HCEC 1CT (cell line): ENCODE measurements around the gene NOB1.
"Not testable (repeated sequence)": the region's sequence is repeated elsewhere in the genome, so short reads cannot be mapped to it uniquely, and the experiment has no call there.

ENCODE experiments used
- DNase-seq: peaks from one replicate; pipeline ENCODE4 v3.0.0-alpha.2; 2017

Gene NOB1

DNA sequence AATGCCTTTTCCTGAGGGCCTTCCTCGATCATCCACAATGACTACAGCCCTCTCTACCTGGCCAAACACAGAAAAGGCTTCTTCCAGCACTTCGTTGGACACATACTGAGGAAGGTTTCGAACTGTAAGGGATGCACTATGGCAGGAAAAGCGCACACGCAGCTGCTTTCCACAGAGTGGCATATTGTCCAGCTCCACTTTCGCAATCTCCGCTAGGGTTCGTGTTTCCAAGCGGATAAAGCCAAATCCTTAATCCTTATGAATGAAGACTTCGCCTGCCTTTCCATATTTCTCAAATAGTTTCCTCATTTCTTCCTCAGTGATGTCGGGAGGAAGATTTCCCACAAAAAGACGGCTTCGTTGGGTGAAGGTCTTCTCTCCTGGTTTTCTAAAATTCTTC, 2.6 kb upstream of the NOB1 start:
- DNase-seq = not testable (repeated sequence)

DNA sequence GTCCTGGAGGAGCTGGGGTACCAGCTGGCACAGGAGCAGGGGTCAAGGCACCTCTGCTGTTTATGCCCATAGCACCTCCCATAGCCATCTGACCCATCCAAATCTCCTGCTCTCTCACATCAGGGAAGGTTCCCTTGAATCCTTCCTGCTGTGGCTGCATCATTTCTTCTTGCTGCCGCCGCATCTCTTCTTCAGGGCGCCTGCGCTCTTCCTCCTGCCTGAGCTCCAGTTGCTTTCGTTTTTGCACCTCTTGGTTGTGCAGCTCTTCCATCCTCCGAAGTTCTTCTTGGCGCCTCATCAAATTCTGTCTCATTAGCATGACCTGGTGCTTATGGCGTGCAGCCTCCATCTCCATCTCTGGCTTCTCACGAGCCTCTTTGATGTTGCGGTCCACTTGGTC, 2.0 kb upstream of the NOB1 start:
- no peak for DNase-seq

DNA sequence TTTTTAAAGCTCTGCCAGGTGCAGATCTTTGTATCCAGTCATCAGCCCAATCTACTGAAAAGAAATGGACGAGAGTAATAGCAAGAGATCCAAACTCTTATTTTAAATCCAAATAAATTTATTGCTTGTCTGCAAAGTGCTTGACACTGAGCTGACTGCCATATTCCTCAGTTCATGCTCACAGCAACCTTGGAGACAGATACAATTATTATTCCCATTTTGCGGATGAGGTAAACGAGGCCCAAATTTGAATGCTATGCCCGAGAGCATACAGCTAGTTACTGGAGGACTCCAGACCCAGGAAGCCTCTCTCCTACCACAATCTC, 620 bp downstream of the NOB1 start:
- DNase-seq = no peak

DNA sequence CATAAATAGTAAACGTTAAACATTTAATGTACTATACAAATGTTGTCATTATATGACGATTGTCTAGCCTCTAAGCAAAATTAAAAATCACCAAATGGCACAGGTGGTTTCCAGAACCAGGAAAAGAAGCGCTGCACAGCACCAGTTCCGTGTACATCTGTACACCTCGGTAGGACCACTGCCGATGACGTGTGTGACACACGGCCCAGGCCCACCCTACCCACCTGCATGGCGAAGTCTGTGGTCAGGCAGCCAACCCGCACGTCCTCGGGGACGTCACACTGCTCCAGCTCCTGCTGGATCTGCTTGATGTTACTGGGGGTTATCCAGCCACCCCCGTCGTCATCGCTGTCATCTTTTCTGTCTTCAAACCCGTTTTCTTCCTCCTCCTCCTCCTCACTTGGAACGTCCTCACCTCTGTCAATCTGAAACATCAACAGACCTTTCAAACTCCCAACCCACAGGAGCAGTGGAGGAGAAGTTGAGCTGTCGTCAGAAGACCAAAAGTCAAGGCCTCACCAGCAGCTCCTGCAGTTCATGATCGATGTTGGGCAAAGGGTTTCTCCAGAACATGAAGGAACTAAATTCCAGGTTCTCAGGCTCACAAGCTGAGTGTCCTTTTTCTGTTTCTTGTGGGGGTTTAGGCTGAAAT, 5.9 kb downstream of the NOB1 start:
- DNase-seq = no peak

DNA sequence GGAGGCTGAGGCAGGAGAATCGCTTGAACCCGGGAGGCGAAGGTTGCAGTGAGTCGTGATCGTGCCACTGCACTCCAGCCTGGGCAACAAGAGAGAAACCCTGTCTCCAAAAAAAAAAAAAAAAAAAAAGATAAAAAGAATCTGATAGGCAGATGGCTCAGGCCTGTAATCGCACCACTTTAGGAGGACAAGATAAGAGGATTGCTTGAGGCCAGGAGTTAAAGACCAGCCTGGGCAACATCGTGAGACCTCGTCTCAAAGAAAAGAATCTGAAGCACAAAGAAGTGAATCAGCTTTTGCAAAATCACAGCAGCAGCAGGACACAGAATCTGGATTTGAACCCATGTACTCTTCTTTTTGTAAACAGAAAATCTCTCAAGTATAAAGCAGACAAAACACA, 7.6 kb downstream of the NOB1 start:
- no peak for DNase-seq

DNA sequence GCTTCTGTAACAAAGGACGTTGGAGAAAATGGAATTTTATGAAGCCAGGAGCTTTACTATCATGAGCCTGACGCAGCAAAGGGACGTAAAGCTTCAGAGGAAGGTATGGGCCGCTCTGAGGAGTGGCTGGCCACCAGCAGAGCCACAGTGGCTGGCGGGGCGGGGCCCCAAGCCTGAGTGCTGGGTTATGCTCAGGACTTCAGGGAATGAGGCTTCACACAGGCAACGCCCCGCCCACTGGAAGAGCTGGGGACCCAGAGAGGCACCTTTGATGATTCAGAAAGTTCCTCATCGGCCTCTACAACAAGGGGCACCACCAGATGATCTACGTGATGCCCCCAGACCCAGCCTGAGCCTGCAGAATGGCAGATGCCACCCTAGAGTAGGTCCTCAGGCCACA, 8.8 kb downstream of the NOB1 start:
- no peak for DNase-seq

DNA sequence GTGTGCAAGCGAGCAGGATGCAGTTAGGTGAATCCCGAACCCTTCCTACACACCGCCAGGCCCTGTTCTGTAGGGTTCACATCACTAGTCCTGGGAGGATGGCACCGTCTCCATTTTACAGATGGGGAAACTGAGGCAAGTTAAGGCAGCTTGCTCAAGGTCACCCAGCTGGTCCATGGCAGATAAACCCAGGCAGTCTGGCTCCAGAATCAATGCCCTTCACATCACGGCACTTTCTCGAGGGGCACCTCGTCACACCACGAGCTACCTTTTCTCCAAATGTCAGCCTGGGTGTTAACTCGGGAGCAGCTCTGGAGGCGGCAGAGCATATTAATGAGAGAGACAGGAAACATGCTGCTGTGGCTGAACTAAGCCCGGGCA, 9.5 kb downstream of the NOB1 start:
- DNase-seq = no peak

DNA sequence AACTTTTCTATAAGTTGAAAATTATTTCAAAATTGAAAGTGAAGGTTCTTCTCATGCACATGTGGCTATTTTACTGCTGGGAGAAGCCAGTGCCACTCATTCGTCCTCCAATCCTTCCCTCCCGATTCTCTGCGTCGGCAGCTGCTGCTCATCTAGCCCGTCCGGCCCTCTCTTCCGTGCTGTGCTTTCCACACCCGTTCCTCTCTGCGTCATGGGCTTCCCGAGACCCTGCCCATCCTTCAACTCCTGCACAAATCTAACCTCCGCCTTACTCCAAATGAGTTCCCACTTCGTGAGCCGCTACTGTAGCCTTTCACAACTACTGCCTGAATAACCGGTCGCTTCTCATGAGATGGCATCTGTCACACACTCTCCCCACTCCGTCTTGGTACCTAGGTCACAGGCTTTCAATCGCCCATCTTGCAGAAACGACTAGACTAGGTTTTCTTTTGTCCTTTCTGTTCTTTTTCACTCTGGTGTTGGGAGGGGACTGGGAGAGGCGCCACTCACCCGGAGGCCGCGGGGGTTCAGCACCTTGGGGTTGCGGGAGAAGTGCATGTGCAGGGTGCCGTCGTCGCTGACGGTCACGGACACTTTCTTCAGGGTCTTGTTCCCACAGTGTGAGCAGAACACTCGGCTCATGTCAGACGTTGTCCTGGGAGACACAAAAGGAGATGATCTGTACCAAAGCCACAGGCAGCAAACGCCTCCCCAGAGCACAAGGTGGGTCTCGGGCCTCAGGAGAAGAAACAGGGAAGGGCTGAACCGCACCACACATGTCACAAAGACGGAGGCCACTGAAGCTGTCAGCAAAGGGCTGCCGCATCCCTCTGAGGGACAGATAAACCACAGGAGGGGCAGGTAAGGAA, 10.1 kb downstream of the NOB1 start:
- no peak for DNase-seq

DNA sequence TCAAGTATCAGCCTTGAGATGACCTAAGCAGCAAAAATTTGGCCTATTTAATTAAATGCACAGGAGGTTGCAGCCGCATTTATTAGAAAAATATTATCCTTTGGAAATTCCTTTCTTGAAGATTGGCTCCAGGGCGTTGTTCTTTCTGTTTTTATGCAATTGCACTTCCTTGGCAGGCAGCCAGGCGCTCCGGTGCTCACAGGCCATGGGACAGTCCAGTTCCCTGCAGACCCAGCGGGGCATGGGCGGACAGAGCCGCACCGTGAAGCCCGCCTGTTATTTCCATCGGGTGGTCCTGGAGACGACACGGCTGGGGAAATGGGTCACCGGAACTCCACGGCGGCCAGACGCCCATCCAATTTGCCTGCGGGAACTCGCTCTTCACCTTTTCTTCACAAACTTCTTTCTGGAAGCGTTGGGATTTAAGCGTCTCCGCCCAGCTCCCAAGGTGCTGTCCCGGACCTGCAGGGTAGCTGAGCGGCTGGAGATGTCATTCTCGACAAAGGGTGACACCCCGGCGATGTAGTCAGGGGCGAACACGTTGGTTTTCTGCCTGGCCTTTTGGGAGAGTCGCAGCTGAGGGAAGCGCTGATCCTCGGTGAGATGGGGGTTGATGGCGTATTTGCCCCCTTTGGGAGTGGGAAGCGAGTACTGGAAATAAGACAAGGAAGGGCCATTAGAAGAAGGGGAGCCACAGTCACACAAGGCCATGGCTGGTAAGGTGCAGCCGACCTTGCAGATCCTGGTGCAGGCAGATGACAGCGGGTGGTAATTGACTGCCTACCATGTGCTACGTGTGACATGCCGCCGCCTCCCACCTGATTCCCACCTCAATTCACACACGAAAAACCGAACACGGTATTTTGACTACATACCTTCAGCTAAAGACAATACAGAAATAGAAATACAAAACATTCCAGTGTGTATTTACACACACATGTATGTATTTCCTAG, 12.5 kb downstream of the NOB1 start:
- no peak for DNase-seq

DNA sequence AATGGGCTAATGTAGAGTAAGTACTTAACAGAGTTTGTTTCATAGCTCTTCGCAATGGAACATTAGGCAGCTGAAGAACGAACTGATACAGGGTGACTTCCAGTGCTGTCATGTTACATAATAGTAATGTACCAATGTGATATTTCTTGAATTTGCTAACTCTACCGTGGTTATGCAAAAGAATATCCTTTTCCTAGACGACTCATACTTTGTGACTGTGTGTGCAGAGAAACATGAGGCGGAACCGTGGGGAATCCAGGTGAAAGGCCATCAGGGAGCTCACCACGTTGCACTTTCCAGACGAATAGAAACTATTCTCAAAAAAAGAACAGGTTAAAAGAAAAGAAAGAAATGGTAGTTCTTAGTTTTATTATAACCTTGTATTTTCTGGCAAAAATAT, 13.2 kb downstream of the NOB1 start:
- DNase-seq = peak; percentile 23

DNA sequence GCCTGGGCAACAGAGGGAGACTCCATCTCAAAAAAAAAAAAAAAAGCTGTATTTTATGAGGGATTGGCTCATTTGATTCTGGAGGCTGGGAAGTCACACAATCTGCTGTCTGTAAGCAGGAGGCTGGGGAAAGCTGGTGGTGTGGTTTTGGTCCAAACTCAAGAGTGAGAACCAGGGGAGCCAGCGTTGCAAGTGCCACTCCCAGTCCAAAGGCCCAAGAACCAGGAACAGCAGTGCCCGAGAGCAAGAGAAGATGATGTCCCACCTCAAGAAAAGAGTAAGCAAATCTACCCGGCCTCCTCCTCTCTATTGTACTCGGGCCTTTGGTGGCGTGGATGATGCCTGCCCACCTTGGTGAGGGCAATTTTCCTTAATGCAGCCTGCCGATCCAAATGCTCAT, 22.6 kb downstream of the NOB1 start:
- DNase-seq = no peak

DNA sequence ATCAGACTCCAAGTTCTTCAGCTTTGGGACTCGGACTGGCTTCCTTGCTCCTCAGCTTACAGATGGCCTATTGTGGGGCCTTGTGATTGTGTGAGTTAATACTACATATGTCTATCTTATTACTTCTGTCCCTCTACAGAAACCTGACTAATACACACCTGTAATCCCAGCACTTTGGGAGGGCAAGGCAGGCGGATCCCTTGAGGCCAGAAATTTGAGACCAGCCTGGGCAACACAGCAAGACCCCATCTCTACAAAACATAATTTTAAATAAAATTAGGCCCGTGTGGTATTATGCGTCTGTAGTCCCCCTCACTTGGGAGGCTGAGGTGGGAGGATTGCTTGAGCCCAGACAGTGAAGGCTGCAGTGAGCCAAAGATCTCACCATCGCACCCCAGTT, 23.4 kb downstream of the NOB1 start:
- not testable (repeated sequence) for DNase-seq

DNA sequence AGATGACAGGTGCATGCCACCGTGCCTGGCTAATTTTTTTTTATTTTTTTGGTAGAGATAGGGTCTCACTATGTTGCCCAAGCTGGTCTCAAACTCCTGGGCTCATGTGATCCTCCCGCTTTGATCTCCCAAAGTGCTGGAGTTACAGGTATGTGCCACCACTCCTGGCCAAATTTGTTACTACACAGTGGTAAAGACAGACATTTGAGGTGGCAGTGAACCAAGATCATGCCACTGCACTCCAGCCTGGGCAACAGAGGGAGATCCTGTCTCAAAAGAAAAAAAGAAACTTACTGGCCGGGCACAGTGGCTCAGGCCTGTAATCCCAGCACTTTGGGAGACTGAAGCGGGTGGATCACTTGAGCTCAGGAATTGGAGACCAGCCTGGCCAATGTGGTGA, 25.7 kb downstream of the NOB1 start:
- DNase-seq = not testable (repeated sequence)

DNA sequence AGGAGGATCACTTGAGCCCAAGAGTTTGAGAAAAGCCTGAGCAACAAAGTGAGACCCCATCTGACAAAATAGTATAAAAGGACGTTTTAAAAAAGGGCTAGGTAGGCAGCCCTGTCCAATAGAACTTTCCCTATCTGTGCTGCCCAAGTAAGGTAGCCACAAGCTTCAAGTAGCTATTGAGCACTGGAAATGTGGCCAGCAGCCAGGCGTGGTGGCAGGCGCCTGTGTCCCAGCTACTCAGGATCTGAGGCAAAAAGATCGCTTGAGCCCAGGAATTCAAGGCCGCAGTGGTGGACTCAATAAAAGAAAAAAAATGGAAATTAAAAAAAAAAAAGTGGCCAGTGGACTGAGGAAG, 26.8 kb downstream of the NOB1 start:
- DNase-seq = no peak

DNA sequence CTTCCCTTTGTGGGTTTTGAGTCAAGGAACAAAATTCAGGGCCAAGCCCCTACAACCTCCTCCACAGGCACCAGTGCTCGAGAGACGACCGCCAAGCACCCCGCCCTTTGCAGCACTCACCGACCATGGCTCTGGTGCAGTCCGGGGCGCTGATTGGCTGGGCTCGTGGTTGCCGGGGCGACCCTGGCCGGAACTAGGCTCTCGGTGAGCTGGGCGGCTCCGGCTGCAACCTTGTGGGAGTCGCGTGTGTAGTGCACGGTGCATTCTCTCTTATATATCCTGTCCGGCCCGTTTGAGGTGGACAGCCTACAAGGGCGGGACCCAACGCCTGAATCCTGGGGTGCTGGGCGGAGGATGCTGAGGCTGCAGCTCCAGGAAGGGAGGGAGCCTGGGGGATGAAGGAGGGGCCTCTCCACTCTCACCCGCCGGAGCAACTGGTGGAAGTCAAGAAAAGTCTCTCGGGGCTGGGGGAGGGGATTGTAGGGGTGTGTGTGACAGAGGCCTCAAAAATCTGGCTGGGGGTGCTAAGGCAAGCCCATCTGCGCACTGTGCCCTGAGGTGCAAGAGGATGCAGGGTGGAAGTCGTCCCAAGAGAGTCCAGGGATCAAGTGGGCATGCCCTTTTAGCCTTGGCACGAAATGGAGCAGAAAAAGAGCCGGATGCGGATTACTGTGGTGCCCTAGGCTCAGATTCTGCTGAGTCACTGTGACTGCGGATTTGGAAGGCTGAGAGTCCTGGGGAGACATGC, 28.2 kb downstream of the NOB1 start, which contains the start of gene NQO1:
NQO1 (minus strand) TSS at position 248 of the 748 bp plus-strand sequence; CDS start at position 127, 121 bp downstream.
- DNase-seq = peak; percentile 96

DNA sequence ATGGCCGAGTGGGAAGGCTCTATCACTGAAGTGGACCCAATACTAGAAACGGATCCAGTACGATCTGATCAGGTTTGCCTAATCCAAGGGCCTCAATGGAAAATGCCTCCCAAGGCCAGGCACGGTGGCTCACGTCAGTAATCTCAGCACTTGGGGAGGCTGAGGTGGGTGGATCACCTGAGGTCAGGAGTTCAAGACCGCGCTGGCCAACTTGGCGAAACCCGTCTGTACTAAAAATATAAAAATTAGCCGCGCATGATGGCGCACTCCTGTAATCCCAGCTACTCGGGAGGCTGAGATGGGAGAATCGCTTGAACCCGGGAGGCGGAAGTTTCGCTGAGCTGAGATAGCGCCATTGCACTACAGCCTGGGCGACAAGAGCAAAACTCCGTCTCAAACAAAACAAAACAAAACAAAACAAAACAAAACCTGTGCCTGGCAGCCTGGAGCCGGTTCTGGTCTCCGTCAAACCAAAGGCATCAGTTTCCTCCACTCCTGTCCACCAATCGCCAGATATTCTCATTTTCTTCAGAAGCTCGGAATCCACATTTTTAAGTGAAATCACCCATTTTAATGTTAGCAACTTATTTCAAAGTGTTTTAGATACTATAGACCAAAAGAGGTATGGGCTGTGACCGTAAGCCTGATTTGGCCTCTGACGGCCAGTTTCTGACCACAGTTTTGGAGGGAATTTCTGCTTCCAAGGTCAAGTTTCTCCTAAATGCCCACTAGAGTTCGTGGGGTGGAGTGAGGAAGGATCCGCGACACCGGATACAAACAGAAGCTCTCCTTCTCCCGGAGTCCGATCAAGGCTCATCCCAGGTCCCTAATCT, 29.0 kb downstream of the NOB1 start:
- DNase-seq = no peak

DNA sequence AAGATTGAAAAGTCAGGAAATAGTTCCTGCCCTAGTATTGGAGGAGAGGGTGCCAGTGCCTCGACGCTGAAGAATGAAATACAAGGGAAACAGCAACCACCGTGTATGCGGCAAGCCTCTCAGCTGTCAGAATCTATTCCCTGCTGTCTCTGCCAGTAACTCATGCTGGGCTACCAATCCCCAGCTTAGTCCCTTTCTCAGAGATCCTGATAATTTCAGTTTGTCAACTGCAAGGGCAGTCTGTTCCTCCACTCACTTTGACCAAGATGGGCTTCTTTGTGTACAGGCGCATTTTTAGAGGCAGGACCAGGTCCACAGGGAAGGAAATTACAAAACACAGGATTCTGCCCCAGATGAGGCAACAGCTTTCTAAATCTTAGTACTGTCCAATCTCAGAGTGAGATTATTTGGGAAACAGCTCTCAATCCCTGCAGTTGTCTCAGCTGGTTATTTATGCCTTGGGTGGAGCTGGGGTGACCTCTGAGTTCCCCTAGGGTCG, 29.7 kb downstream of the NOB1 start:
- DNase-seq = no peak

DNA sequence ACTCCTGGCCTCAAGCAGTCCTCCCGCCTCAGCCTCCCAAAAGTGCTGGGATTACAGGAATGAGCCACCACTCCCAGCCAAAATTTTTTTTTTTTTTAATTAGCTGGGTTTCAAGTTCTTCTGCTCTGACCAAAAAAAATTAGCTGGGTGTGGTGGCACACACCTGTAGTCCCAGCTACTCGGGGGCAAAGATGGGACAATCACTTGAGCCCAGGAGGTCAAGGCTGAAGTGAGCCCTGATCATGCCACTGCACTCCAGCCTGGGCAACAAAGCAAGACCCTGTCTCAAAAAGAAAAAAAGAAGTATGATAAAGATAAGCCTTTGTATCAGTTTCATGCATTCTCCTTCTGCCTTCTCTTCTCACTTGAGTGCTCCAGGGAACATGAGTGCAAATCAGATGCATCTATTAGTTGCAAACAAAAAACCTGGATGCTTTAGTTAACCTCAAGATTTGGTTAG, 30.3 kb downstream of the NOB1 start:
- DNase-seq = no peak

DNA sequence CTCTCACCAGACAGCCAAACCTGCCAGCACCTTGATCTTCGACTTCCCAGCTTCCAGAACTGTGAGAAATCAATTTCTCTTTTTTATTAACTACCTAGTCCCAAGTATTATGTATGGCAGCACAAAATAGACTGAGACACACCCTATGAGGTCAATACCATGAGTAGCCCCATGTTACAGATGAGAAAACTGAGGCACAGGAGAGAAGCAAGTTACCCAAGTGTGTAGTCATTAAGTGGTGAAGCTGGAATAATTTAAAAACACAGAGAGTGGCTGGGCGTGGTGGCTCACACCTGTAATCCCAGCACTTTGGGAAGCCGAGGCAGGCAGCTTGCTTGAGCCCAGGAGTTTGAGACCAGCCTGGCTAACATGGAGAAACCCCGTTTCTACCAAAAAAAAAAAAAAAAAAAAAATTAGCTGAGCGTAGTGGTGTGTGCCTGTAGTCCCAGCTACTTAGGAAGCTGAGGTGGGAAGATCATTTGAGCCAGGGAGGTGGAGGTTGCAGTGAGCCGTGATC, 33.2 kb downstream of the NOB1 start:
- DNase-seq = no peak

DNA sequence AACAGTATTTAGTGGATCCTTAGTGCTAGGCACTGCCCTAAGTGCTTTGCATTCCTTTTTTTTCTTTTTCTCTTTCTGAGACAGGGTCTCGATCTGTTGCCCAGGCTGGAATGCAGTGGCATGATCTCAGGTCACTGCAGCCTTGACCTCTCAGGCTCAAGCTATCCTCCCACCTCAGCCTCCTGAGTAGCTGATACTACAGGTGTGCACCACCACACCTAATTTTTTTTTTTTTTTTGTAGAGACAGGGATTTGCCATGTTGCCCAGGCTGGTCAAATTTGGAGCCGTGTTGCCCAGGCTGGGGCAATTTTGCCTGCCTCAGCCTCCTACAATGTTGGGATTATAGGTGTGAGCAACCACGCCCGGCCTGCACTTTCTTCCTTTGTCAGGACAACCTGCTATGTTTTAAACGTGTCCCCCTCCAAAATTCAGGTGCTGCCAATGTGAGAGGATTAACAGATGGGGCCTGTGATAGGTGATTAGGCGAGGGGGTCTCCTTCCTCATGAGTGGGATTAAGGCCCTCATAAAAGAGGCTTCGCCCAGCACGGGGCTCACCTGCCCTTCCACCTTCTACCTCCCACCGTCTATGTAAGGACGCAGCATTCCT, 33.8 kb downstream of the NOB1 start:
- no peak for DNase-seq
